HG03025 (cell line): Measurements from ENCODE around the gene CATSPER4.
"Not testable (repeated sequence)": the region's sequence is repeated elsewhere in the genome, so short reads cannot be mapped to it uniquely, and the experiment has no call there.

Source experiments
- ATAC-seq: cut with Tn5 transposase; IDR thresholded peaks from one replicate; pipeline ENCODE4 v1.9.1; 2021; ENCODE audit warnings: mild to moderate bottlenecking, moderate library complexity; ENCODE audit not compliant: unreplicated experiment, low FRiP score

The CATSPER4 gene

DNA sequence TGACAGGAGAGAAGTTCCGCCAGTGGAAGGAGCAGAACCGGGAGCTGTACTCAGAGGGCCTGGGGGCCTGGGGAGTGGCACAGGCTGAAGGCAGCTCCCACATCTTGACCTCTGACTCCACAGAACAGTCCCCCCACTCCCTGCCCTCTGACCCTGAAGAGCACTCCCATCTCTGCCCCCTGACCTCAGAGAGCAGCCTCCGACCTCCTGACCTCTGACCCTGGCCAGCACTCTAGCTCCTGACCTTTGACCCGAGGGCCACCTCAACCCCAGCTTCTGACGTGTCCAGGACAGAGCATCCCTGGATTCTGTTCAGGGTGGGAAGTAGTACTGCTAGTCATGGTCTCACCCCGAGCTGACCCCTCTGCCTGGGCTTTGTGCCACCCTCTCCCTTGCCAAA, 1.1 kb upstream of the CATSPER4 start:
- no peak for ATAC-seq

DNA sequence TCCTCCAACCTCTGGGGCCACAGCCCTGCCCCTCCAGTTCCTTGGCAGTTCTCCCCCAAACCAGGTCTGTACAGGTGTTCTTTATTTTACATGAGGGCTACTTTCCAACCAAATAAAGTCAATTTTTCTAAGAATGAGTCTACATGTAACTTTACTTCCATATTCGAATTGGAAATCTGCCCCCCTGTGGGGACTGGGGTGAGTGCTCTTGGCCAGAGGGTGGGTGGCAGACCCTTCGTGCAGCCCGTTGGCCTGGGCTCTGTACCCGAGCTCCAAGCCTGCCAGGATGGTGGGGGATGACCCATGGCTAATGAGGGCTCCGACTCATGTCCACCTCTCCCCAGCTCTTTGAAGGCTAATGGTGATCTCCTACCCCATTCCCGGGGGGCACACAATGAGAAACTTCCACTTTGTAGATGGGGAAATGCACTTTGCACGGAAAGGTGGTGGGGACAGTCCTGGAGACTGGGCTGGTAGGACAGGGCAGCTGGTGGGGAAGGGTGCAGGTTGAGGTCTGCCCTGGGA, 589 bp upstream of the CATSPER4 start:
- no peak for ATAC-seq

GRCh38 chr1:26191739-26192138, 1.3 kb downstream of the CATSPER4 start:
- no peak for ATAC-seq

DNA sequence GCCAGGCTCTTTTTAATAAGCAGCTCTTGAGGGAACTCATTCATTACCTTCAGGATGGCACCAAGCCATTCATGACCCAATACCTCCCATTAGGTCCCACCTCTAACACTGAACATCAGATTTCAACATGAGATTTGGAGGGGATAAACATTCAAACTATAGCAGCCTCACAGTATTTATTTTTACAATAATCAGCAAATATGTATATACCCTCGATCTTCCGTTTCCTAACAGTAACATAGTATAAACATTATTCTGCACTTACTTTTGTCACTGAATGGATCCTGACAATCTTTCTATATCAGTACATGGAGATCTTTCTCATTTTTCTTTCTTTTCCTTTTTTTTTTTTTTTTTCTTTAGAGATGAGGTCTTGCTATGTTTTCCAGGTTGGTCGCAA, 5.4 kb downstream of the CATSPER4 start:
- no peak for ATAC-seq

DNA sequence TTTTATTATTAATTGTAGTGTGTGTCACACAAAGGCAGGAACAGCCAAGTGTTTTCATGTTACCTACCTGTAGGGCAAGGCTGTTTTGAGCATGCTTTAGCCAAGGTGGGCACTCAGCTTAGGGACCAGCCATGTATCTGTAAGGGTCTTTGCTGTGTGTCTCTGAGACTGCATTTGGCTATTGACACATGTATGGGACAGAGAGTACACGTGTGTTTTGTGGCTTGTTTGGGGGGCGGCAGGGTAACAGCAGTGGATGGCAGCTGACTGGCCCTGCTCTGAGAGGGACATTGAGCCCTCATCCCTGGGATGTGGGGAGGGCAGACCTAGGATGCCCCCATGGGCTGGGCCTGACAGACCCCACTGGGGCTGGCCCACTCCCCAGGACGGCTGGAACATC, 6.9 kb downstream of the CATSPER4 start:
- no peak for ATAC-seq

DNA sequence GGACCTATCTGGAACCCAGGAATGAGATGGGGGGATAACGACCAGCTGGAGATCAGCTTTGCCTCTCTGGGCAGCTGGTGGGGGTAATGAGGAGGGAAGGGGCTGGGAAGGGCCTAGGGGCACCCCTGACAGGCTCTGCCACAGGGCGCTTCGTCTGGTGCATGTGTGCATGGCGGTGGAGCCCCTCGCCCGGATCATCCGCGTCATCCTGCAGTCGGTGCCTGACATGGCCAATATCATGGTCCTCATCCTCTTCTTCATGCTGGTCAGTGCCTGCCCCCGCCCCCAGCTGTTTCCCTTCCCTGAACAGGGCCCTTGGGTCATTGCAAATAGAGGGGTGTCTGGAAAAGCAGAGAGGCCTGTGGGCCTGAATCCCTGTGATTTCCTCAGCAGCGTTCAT, 7.4 kb downstream of the CATSPER4 start:
- no peak for ATAC-seq

DNA sequence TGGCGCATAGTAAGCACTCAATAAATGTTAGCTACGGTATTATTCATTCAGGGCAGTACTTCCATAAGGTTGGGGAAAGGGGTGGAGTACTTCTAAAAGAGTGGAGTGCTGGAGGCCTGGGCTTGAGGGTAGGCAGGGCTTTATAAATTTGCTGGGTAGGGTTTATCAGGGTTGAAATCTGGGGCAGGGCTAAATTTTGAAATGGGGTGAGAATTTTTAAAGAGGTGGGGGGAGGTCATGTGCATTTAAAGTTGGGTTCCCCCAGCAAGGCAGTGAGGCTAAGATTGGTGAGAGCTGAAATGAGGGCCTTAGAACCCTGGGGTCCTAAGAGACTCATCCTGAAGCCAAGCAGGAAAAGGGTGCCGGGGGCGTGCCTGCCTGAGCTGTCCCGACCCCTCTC, 10.0 kb downstream of the CATSPER4 start:
- no peak for ATAC-seq

GRCh38 chr1:26203642-26204318, 13.4 kb downstream of the CATSPER4 start:
- ATAC-seq = no peak

DNA sequence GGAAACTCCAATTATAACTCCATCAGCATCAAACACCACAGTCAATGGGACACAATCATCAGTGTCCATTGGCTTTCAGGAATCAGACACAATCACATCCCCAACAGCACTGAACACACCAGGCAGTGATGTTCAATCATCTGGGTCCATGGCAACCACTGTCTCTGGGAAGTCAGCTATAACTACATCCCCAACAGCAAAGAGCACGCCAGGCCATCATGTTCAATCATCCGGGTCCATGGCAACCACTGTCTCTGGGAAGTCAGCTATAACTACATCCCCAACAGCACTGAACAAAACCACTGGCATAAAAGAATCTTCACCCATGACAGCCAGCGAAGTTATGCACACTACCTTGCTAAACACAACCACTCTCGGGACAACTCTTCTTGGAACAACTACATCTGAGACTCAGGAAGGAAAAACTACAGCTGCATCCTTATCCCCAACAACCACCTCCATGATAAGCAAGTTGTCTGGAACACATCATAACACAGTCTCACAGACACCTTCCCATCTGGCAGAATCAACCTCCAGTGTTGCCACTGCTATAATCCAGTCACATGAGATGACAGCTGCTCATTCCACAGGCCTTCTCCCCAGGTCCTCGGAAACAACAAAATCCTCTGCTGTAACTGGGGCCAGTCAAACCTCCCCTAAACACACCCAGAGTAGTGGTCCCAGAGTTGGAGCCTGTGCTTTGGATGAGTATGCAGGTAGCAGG, 19.9 kb downstream of the CATSPER4 start:
- no peak for ATAC-seq

DNA sequence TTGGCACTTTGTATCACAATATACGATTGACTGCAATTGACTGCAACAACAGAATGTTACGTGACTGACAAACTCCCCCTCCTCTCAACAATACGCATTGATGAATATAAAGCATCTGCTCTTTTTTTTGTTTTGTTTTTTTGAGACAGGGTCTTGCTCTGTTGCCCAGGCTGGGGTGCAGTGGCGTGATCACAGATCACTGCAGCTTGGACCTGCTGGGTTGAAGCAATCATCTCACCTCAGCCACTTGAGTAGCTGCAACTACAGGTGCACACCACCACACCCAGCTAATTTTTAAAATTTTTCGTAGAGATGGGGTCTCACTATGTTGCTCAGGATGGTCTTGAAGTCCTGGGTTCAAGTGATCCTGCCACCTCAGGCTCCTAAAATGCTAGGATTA, 22.3 kb downstream of the CATSPER4 start:
- no peak for ATAC-seq

DNA sequence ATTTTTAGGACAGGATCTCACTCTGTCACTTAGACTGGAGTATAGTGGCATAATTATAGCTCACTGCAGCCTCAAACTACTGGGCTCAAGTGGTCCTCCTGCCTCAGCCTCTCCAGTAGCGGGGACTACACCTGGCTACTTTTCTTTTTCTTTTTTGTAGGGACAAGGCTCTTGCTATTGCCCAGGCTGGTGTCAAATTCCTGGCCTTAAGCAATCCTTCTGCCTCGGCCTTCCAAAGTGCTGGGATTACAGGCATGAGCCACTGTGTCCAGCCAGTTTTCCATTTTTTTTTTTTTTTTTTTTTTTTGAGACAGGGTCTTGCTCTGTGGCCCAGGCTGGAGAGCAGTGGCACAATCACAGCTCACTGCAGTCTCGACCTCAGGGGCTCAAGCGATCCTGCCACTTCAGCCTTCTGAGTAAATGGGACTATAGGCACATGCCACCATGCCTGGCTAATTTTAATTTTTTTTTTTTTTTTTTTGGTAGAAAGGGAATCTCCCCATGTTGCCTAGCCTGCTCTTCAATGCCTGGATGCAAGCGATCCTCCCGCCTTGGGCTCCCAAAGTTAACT, 23.0 kb downstream of the CATSPER4 start:
- no peak for ATAC-seq

DNA sequence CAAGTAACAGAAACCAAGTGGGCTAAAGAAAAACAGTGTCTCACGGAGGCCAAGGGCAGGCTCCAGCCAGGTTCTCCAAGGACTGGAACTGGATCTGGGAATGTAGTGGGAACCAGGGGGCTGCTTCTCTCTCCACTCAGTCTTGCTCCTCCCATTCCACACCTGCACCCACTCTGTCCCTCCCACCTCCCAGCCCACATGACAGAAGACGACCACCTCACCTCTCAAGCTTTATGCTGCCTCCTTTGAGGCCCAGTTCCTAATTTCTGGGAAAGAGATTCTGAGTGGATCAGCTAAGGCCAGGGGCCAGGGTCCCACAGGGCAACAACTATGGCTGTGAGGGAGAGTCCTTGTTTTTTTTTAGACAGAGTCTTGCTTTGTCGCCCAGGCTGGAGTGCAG, 24.8 kb downstream of the CATSPER4 start:
- no peak for ATAC-seq

- ATAC-seq = no peak
These were observed 28.6 kb downstream of the CATSPER4 start for GRCh38 chr1:26218906-26219494.

DNA sequence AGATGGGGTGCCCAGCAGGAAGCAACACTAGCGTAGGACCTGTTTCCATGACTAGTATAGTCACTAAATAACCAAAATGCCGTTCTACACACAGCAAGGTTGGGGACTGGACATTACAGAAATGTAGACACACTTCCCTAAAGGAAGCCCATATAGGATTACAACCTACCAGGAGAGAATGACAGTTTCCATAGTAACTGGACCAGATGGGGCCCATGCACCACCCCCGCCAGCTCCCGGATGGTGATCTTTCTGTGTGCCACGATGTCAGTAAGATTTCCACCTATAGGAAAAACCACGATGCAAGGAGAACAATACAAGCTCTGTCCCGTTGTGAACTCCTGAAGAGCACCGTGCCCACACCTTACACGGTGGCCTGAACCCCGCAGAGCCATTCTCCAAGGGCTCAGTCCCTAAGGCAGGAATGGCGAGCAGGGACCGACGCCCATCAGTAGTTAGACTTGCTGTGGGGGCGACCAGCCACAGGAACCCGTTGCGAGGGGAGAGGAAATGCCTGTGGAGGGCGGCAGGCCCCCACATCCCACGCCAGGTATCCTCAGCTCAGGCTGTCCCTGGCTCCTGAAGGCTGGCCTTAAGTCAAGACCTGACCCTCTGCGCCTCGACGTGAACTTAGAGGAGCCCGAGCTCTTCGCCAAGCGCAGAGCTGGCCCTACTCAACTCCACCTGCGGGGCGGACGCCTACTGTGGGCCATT, 30.0 kb downstream of the CATSPER4 start:
- no peak for ATAC-seq

- no peak for ATAC-seq
These were observed 30.7 kb downstream of the CATSPER4 start for GRCh38 chr1:26221094-26221493.

- ATAC-seq = no peak
These were observed 34.2 kb downstream of the CATSPER4 start for GRCh38 chr1:26224606-26225005.

DNA sequence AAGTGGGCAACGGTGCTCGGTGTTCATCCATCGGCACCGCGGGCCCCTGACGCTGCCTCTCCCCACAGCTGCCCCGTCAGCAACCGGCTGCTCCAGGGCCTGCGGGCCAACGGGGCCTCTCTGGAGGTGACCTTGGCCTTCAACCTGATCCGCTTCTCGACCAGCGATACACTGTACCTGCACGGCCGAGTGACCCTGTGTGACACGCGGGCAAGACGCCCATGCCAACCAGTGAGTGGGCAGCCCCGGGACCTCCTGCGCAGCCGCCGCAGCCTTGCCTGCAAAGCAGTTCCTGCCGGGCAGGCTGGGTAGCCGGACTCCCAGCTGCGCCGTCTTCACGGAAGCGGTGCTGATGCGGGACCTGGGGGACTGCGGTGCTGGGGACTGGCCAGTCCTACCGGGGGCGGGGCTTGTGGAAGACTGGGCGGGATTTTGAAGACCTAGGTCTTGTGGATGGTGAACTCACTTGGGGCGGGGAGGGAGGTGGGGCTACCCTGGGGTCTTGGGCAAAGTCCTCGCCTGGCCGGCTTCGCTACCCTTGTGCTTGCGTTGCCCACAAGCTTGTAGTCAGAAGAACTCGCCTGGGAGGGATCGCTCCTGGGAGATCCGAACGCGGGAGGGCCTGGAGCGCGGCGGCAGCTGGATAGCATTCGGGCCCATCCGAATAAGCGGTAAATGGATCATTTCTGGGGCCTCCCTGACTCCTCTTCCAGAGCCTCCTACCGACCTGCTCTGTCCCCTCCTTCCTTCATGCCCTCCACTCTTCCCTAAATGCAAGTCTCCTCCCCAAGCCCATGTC, 34.8 kb downstream of the CATSPER4 start:
- ATAC-seq = no peak

DNA sequence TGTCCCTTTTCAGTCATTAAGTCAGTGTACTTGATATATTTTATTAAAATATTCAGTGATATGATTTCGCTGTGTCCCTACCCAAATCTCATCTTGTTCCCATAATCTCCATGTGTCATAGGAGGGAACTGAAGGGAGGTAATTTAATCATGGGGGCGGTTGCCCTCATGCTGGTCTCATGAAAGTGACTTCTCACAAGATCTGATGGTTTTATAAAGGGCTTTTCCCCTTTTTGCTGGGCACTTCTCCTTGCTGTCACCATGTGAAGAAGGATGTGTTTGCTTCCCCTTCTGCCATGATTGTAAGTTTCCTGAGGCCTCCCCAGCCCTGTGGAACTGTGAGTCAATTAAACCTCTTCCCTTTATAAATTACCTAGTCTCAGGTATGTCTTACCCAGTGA, 40.3 kb downstream of the CATSPER4 start:
- ATAC-seq = not testable (repeated sequence)

GRCh38 chr1:26233903-26234643, 43.7 kb downstream of the CATSPER4 start, which contains the start of gene CEP85:
TSS of gene CEP85 (plus strand) at chr1:26234200. CDS start at chr1:26239784, 5,584 bp downstream.
- ATAC-seq = peak; percentile 85
